Liver (tissue), 3 donors: ENCODE measurements around the gene VCAM1.

ENCODE experiments used
- ATF3 ChIP-seq: IDR thresholded peaks from 2 replicates; pipeline ENCODE4 v1.6.1; 2016; ENCODE audit warnings: antibody characterized with exemption
- CTCF ChIP-seq: fragments of 150-350 bp; IDR thresholded peaks from 2 replicates; pipeline ENCODE4 v1.5.1; 2017; ENCODE audit warnings: improper control_type of control experiment, low read depth, low read length; ENCODE audit not compliant: missing input control
- EGR1 ChIP-seq, 2 donors: IDR thresholded peaks; 2 replicates each; pipeline ENCODE4 v1.6.1; 2016 to 2018; ENCODE audit warnings: antibody characterized with exemption in 2 of 2, low read depth in 2 of 2
- FOXA1 ChIP-seq: IDR thresholded peaks from 2 replicates; pipeline ENCODE4 v1.6.1; 2016; ENCODE audit warnings: antibody characterized with exemption
- GABPA ChIP-seq, 2 donors: IDR thresholded peaks in 1 of 2; conservative IDR thresholded peaks in 1 of 2; 2 replicates each; pipeline ENCODE4 v1.6.1; 2016; ENCODE audit warnings: antibody characterized with exemption in 2 of 2, mild to moderate bottlenecking in 1 of 2, moderate library complexity in 1 of 2
- HNF4A ChIP-seq, 2 donors: conservative IDR thresholded peaks; 2 replicates each; pipeline ENCODE4 v1.6.1; 2016; ENCODE audit warnings: antibody characterized with exemption in 2 of 2, mild to moderate bottlenecking in 2 of 2
- JUND ChIP-seq, 2 donors: IDR thresholded peaks; 2 replicates each; pipeline ENCODE4 v1.6.1; 2016; ENCODE audit warnings: antibody characterized with exemption in 2 of 2
- MAX ChIP-seq: IDR thresholded peaks from 2 replicates; pipeline ENCODE4 v1.6.1; 2016; ENCODE audit warnings: antibody characterized with exemption
- RAD21 ChIP-seq, 2 donors: IDR thresholded peaks; 2 replicates each; pipeline ENCODE4 v1.6.1; 2016; ENCODE audit warnings: antibody characterized with exemption in 2 of 2, mild to moderate bottlenecking in 2 of 2
- RXRA ChIP-seq, 2 donors: IDR thresholded peaks; 2 replicates each; pipeline ENCODE4 v1.6.1; 2017 to 2018; ENCODE audit warnings: antibody characterized with exemption in 2 of 2, mild to moderate bottlenecking in 1 of 2
- SP1 ChIP-seq: IDR thresholded peaks from 2 replicates; pipeline ENCODE4 v1.6.1; 2018; ENCODE audit warnings: antibody characterized with exemption, mild to moderate bottlenecking
- TAF1 ChIP-seq: conservative IDR thresholded peaks from 2 replicates; pipeline ENCODE4 v1.6.1; 2016; ENCODE audit warnings: antibody characterized with exemption, mild to moderate bottlenecking
- YY1 ChIP-seq: IDR thresholded peaks from 2 replicates; pipeline ENCODE4 v1.6.1; 2016; ENCODE audit warnings: antibody characterized with exemption, mild to moderate bottlenecking
- TF ChIP-seq, protein P1 (sequence below): IDR thresholded peaks from 2 replicates; pipeline ENCODE4 v1.6.1; 2016; ENCODE audit warnings: antibody characterized with exemption, mild to moderate bottlenecking
- donor health status: healthy.
- donor health status: healthy.

DNA sequence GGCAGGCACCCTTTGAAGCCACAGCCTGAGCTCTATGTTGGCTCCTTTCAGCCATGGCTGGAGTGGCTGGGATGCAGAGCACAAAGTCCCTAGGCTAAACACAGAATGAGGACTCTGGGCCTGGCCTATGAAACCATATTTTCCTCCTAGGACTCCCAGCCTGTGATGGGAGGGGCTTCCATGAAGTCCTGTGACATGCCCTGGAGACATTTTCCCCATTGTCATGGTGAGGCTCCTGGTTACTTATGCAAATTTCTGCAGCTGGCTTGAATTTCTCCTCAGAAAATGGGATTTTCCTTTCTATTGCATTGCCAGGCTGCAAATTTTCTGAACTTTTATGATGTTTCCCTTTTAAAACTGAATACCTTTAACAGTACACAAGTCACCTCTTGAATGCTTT lies 61.3 kb downstream of the VCAM1 start:
- TF ChIP-seq FOXA1: no peak
- TF ChIP-seq CTCF: no peak
- no peak for TF ChIP-seq ATF3
- TF ChIP-seq YY1: no peak
- no peak for TF ChIP-seq EGR1 (IDR thresholded peaks at IDR 0.05; ENCODE audit: low read depth in 2 of 2)
- TF ChIP-seq, protein P1, sequence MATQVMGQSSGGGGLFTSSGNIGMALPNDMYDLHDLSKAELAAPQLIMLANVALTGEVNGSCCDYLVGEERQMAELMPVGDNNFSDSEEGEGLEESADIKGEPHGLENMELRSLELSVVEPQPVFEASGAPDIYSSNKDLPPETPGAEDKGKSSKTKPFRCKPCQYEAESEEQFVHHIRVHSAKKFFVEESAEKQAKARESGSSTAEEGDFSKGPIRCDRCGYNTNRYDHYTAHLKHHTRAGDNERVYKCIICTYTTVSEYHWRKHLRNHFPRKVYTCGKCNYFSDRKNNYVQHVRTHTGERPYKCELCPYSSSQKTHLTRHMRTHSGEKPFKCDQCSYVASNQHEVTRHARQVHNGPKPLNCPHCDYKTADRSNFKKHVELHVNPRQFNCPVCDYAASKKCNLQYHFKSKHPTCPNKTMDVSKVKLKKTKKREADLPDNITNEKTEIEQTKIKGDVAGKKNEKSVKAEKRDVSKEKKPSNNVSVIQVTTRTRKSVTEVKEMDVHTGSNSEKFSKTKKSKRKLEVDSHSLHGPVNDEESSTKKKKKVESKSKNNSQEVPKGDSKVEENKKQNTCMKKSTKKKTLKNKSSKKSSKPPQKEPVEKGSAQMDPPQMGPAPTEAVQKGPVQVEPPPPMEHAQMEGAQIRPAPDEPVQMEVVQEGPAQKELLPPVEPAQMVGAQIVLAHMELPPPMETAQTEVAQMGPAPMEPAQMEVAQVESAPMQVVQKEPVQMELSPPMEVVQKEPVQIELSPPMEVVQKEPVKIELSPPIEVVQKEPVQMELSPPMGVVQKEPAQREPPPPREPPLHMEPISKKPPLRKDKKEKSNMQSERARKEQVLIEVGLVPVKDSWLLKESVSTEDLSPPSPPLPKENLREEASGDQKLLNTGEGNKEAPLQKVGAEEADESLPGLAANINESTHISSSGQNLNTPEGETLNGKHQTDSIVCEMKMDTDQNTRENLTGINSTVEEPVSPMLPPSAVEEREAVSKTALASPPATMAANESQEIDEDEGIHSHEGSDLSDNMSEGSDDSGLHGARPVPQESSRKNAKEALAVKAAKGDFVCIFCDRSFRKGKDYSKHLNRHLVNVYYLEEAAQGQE: no peak
- no peak for TF ChIP-seq MAX
- no peak for TF ChIP-seq SP1
- no peak for TF ChIP-seq TAF1
- TF ChIP-seq HNF4A (conservative IDR thresholded peaks at IDR 0.05): no peak
- TF ChIP-seq GABPA (IDR thresholded peaks at IDR 0.05 in 1 of 2, conservative IDR thresholded peaks at IDR 0.05 in 1 of 2): no peak
- TF ChIP-seq RAD21 (IDR thresholded peaks at IDR 0.05): no peak
- TF ChIP-seq RXRA (IDR thresholded peaks at IDR 0.05): no peak
- no peak for TF ChIP-seq JUND (IDR thresholded peaks at IDR 0.05)
